Left cardiac atrium (tissue), 4 donors: ENCODE measurements around the gene PRKD3. TPM values are rescaled to one million over a fixed set of nuclear protein-coding genes. Genes with fewer than 3 reads are reported as not detected.

Experiments
- ATAC-seq, 2 donors: fragments of 200-7000 bp; cut with Tn5 transposase; one replicate each; pipeline ENCODE4 v1.9.1; 2020; ENCODE audit warnings: mild to moderate bottlenecking in 2 of 2, moderate library complexity in 2 of 2
- DNase-seq: peaks from one replicate; pipeline ENCODE4 v3.0.0-alpha.2; 2020
- intact Hi-C, 2 donors: fragments of 100-400 bp; cut with DNase I; formaldehyde crosslinking; loops; one replicate each; pipeline versions ENCODE4 v1.14.1 to v1.15.1; 2022 to 2023
- total RNA-seq, 2 donors: library from RNA; stranded (reverse); fragmentation: NEBNext Ultra II Directional; extraction: Animal tissue kit (Norgen Biotek cat#: 25700); gene quantifications; one replicate each; pipeline ENCODE4 v1.2.1, GENCODE V29; 2021
- donor health status: DM: no; HTN: yes; CAD: no.
- donor health status: DM: no; HTN: yes; CAD: no; lungs with severe emphysema.
- donor health status: DM: yes; HTN: yes; CAD: no.
- donor health status: Dilated cardiomyopathy.

The PRKD3 gene
- total RNA-seq, 2 donors from 2014 or later = 15.9 to 21.0 TPM

GRCh38 chr2:37281916-37282315, 42.7 kb downstream of the PRKD3 start:
- no peak for ATAC-seq
- intact Hi-C loops = no loop called here

GRCh38 chr2:37276291-37276690, 48.3 kb downstream of the PRKD3 start:
- intact Hi-C loops = no loop called here
- no peak for DNase-seq
- ATAC-seq = no peak

More at GRCh38 chr2:37281916-37282315, 42.7 kb downstream of the PRKD3 start:
- no peak for DNase-seq

Other genes starting within 250 kb of the PRKD3 start
- gene HEATR5B, start 240.5 kb downstream of the PRKD3 start, total RNA-seq = 10 to 100 TPM; 11.6 to 16.3 TPM
- gene GPATCH11, start 240.3 kb downstream of the PRKD3 start, total RNA-seq = 1 to 10 TPM; 5.9 to 7.3 TPM
- gene EIF2AK2, start 167.9 kb downstream of the PRKD3 start, total RNA-seq = 10 to 100 TPM; 19.3 to 26.8 TPM
- gene SULT6B1, start 136.2 kb downstream of the PRKD3 start, total RNA-seq = not detected
- gene CEBPZOS, start 128.3 kb downstream of the PRKD3 start, total RNA-seq = 10 to 100 TPM; 41.5 to 46.9 TPM
- gene CEBPZ, start 93.2 kb downstream of the PRKD3 start, total RNA-seq = 10 to 100 TPM; 33.2 to 41.9 TPM
- 10 to 100 TPM; 17.1 to 22.2 TPM for gene NDUFAF7, start 93.2 kb downstream of the PRKD3 start, total RNA-seq
- gene QPCT, start 19.8 kb upstream of the PRKD3 start, total RNA-seq = 1 to 10 TPM; 1.4 to 2.5 TPM